GM21825 (cell line): ENCODE data around the gene BECN2.
A peak's percentile ranks its signal among the peaks of the same experiment; 100 is the strongest.
"Not testable (repeated sequence)": the region's sequence is repeated elsewhere in the genome, so short reads cannot be mapped to it uniquely, and the experiment has no call there.

ENCODE experiments used
- ATAC-seq: cut with Tn5 transposase; IDR thresholded peaks from one replicate; pipeline ENCODE4 v1.9.1; 2021; ENCODE audit warnings: mild to moderate bottlenecking, moderate library complexity; ENCODE audit not compliant: unreplicated experiment

Gene BECN2

DNA sequence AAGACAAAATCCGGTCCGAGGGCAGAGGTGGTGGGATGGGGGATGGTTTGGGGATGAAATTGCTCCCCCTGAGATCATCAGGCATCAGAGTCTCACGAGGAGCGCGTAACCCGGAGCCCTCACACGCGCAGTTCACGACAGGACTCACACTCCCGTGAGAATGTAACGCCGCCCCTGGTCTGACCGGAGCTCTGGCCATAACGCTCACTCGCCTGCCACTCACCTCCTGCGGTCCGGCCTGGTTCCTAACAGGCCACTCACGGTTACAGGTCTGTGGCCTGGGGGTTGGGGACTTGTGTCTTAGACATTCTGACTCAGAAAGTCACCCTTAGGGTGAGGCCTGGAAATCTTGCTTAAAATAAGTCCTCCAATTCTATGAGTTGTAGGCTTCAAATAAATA lies 21.5 kb downstream of the BECN2 start:
- no peak for ATAC-seq

DNA sequence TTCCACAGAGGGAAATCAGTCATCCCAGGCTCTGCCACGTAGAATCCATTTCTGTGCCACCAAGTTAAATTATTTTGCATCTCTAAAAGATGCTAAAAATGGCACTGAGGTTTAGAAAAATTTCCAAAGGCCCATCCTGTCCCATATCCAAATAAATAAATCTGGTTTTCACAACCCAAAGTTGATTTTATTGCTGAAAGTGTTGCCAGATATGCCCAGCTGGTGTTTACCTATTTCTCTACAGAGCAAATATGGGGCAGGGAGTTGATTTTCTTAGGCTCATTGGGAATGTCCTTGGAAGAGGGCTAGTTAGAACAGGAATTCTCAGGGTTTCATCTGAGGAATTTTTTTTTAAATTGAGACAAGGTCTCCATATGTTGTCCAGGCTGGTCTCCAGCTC lies 22.4 kb downstream of the BECN2 start:
- no peak for ATAC-seq

DNA sequence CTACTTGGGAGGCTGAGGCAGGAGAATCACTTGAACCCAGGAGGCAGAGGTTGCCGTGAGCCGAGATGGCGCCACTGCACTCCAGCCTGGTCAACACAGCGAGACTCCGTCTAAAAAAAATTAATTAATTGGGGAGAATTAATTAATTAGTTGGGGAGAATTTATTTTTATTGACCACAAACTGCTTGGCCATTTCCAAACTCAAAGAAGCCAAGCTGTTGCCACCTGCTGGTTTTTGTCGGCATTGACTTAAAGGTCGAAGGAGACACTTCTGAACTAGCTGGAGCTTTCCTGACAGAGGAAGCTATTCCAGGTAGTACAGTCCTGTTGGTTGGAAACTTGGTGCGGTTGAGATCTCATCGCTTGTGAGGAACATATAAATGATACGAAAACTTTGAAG lies 28.2 kb downstream of the BECN2 start:
- no peak for ATAC-seq

DNA sequence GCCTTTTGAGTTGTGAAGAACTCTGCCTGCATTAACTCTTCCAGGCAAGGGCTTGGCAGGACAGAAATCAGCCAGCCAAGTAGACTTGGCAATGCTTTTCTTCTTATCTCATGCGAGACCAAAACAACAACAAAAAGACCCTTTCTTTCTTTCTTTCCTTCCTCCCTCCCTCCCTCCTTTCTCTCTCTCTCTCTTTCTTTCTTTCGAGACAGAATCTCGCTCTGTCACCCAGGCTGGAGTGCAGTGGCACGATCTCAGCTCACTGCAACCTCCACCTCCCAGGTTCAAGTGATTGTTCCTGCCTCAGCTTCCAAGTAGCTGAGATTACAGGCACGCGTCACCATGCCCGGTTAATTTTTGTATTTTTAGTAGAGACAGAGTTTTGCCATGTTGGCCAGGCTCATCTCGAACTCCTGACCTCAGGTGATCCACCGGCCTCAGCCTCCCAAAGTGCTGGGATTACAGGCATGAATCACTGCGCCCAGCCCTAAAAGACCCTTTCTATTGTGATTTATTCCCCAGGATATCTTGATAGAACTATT lies 30.9 kb downstream of the BECN2 start:
- ATAC-seq, result not testable (repeated sequence)

DNA sequence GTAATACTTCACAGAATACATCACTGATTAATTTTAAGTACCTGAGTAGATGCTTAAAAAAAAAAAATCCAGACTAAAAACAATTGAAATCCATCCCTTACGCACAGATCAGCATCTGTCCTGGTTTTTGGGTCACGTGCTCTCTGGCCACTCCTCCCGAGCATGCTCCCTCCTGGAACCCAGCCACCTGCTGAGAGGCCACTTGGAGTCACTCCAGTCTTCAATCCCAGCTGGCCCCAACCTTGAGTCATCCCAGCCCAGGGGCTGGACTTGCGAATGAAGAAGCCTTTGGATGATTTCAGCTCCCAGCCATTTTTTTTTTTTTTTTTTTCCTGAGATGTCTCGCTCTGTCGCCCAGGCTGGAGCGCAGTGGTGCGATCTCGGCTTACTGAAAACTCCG lies 32.5 kb downstream of the BECN2 start:
- no peak for ATAC-seq

DNA sequence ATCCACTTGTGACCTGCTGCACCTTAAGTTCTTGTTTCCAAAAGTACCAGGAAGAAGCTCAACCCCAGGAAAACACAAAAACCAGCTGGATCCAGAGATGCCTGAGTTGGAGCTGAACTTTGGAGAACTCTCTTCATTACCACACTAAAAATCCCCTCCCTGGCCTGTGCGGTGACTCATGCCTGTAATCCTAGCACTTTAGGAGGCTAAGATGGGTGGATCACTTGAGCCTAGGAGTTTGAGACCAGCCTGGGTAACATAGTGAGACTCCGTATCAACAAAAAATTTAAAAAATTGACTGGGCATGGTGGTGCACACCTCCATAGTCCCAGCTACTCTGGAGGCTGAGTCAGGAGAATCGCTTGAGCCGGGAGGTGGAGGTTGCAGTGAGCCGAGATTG lies 35.2 kb downstream of the BECN2 start:
- ATAC-seq, result no peak

DNA sequence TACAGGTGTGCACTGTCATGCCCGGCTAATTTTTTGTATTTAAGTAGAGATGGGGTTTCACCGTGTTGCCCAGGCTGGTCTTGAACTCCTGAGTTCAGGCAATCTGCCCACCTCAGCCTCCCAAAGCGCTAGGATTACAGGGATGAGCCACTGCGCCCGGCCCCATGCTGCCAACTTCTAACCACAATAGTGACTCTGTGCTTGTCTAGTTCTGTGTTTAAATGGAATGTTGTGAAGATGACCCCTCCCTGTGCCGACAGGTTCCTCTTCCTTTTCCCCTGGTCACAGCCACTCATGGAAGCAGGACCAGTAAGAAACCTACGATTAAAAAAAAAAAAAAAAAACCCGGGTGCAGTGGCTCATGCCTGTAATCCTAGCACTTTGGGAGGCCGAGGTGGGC lies 36.6 kb downstream of the BECN2 start:
- no peak for ATAC-seq

DNA sequence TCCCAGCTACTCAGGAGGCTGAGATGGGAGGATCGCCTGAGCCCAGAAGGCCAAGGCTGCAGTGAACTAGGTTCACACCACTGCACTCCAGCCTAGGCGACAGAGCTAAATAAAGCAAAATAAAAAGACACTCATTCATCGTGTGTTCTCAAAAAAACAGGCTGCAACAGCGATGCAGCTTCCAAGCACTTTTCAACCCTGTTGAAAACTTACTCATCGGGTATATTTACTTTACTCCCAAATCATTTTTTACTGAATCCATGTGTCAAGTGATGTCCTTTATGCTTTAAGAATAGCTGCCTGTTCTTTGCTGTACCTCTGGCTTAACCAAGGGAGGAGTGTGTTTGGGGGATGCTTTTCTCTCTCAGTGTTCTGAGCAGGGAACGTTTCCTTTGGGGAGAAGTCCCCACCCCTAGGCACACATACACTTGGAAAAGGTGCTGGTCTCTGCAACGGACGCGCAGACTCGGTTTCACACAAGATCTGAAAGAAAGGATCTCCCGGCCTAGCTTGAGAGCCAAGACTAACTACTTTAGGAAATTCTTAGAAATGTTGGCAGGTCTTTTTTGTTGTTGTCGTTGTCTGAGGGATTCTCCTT lies 39.9 kb downstream of the BECN2 start:
- ATAC-seq, result no peak

DNA sequence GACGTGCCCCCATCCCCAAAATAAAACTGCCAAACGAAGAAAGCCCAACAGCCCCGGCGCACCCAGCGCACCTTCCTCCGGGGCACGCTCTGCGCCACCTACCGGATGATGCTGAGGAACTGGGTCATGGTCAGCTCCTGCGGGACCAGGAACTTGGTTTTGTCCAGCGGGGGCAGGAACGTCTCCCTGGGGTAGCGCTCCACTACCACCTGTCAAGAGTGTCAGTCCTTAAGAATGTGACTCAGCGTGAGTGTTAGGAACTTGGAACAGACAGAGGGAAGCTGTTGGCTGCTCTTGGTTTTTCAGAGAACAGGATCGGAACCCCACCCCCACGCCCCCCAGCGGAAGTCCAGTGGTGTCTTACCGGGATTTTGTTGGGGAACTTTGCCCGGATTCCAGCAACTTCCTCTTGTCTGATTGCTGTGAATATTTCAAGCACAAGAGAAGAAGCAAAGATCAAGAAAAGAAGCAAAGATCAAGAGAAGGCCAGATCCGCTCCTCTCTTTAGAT lies 40.9 kb downstream of the BECN2 start:
- peak; percentile 79 for ATAC-seq

DNA sequence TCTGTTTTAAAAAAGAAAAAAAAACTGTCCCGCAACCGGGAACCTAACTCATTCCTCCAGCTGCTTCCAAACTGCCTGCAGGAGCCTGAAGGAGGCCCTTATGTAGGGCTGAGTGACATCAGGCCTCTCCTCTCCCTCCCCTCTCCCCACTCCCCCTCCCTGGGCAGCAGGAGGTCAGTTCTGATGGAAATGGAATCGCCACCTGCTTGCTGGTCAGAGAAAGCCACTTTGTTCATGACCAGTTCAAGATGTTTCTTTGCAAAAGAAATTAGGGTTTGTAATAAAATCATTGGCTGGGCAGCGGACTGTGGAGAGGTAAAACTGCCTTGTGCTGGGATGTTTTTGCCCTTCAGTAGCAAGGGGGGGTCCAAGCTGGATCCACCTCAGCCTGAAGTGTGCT lies 41.5 kb downstream of the BECN2 start, which contains the start of gene MAP1LC3C:
Gene MAP1LC3C (minus strand): TSS at position 73 of the 400 bp plus-strand sequence. CDS start 90 bp downstream, outside the sequence.
- ATAC-seq, result no peak

DNA sequence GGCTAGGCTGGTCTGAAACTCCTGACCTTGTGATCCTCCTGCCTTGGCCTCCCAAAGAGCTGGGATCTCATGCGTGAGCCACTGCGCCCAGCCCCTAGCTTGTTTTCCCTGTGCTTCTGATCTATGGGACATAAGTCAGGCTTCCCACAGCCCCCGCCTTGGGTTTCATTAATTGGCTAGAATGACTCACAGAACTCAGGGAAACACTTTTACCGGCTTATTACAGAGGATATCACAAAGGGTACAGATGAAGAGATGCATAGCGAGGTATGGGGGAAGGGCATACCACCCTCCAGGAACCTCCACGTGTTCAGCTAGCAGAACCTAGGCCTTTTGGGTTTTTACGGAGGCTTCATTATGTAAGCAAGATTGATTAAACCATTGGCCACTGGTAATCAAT lies 42.9 kb downstream of the BECN2 start:
- ATAC-seq, result no peak

DNA sequence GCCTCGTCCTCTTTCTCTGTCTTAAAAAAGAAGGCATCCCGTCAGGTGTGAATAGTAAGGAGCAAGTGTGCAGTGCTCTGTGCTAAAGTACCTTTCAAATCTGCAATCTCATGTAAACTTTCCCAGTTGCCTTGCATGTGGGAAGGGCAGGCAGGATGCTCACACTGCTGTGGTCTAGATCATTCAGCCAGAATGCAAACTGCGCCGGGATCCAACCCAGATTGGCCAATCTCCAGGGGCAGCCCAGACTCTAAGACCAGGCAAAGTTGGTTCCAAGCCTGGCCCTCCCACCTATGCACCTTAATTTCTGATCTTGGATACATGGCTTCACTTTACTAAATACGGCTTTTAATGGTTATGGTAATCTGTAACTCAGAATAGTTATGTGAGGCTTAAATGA lies 44.5 kb downstream of the BECN2 start:
- no peak for ATAC-seq

DNA sequence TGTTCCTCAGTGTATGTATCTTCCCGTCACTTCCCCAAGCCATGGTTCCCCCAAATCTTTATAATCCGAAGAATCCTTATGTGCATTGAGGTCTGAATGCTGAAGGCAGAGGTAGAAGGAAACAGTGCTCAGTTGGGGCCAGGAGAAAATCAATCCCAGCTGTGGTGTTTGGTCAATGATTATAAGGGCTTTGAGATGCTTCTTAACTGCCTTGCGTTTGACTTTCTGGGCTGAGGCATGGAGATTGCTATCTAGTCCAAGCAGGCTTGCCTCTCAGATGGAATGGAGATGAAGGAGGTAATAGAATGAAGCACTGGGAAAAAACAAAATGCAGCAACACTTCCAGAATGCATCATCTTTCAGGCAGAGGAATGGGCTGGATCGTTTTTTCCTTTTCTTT lies 44.9 kb downstream of the BECN2 start:
- no peak for ATAC-seq

DNA sequence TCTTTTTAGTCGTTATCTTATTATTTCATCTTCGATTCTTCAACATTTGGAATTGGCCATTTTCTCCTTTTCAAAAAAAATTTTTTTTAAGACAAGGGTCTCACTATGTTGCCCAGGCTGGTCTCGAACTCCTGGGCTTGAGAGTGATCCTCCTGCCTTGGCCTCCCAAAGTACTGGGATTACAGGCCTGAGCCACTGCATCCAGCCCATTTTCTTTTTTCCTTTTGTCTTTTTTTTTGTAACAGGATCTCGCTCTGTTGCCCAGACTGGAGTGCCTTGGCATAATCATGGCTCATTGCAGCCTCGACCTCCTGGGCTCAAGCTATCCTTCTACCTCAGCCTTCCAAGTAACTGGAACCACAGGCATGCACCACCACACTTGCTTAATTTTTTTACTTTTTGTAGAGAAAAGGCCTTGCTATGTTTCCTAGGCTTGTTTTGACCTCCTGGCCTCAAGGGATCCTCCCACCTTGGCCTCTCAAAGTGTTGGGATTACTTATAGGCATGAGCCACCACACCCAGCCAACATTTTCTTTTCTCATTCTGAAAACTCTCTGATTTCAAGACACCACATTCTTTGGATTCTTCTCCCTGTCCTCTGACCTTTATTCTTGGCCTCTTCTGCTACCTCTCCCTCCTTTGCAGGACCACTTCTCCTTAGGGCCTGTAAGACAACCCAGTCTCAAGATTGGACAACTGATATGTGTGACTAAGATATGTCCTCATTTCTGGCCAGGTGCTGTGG lies 47.4 kb downstream of the BECN2 start:
- no peak for ATAC-seq

DNA sequence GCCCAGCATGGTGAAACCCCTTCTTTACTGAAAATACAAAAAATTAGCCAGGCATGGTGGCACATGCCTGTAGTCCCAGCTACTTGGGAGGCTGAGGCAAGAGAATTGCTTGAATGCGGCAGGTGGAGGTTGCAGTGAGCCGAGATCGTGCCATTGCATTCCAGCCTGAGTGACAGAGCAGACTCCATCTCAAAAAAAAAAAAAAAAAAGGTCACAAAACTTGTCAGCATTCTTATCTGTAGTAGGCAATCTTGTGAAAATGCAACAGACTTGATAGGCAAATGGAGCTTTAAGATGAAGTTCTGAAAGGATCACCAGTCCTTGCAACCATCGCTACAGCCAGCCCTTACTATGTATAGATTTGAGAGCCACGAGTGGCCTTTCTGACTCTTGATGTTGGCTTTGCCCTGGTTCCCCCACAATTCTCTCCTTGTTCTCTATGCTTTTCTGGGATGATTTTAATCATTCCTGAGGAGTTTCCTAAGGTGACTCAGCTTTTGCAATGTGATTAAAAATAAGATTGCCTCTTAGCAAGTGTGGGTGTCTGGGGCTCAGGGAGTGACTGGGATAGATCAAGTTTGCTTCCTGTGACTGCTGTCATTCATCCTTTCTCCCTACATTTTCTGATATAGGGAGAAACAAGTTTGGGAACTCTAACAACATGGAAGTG lies 48.4 kb downstream of the BECN2 start:
- no peak for ATAC-seq

DNA sequence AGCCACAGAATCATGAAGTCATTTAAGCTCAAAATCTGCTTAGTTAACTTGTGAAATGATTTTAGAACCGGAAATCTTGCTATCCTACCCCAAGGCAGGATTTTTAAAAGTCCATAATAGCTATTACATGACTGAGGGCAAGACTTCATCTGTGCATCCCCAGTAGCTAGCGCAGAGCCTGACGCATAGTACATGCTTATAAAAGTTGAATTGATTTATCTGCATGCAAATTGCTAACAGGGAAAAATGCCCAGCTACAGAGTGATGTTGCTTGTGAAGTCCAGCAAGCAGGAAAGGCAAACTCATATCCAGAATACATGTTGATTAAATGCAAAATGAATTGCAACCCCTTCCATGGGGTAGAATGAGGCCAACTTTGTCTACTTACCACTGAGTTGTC lies 49.4 kb downstream of the BECN2 start:
- no peak for ATAC-seq
